PC-9 (cell line): Measurements from ENCODE around the gene CCDC87. TPM values are rescaled to one million over a fixed set of nuclear protein-coding genes. Genes with fewer than 3 reads are reported as not detected.
A peak's percentile ranks its signal among the peaks of the same experiment; 100 is the strongest.

Experiments used
- BruUV-seq: library from RNA; stranded (reverse); fragments of 400-500 nt; replicated peaks from 2 replicates; lab custom pipeline; 2021; lab: Mats Ljungman, UMichigan
- CTCF ChIA-PET: fragments of 300-600 bp; sonication (Branson Sonifier 250); formaldehyde crosslinking; loops from one replicate; lab custom pipeline; 2022; ENCODE audit warnings: antibody characterized with exemption; lab: Charles Lee
- POLR2A ChIA-PET: fragments of 300-600 bp; sonication (Branson Sonifier 250); formaldehyde crosslinking; loops from one replicate; lab custom pipeline; 2022; ENCODE audit warnings: antibody characterized with exemption; ENCODE audit not compliant: unreplicated experiment; lab: Charles Lee
- DNase-seq, 2 experiments: peaks; one replicate each; pipeline versions ENCODE4 v3.0.0 to v3.0.0-alpha.2; 2015 to 2022; ENCODE audit warnings: mixed read lengths in 1 of 2
- H2AFZ ChIP-seq: fragments of 200-600 bp; sonication (generic); 2 replicates; pipeline ENCODE4 v1.8.1; 2017; ENCODE audit warnings: antibody characterized with exemption
- H3F3A ChIP-seq: fragments of 200-600 bp; sonication (generic); 2 replicates; pipeline ENCODE4 v1.8.1; 2017; ENCODE audit warnings: antibody characterized with exemption, mild to moderate bottlenecking, low read depth; ENCODE audit not compliant: insufficient read depth
- H3K27ac ChIP-seq: fragments of 200-600 bp; sonication (generic); 2 replicates; pipeline ENCODE4 v1.6.1; 2016; ENCODE audit warnings: mixed run types
- H3K27me3 ChIP-seq: fragments of 200-600 bp; sonication (generic); 2 replicates; pipeline ENCODE4 v1.6.1; 2016; ENCODE audit warnings: low read depth, mixed run types; ENCODE audit not compliant: insufficient read depth
- H3K36me3 ChIP-seq: fragments of 200-600 bp; sonication (generic); 2 replicates; pipeline ENCODE4 v1.6.1; 2016; ENCODE audit warnings: low read depth, mixed run types
- H3K4me1 ChIP-seq: fragments of 200-600 bp; sonication (generic); replicated peaks from 2 replicates; pipeline ENCODE4 v1.6.1; 2016; ENCODE audit warnings: mixed run types; ENCODE audit not compliant: insufficient read depth
- H3K4me2 ChIP-seq: fragments of 200-600 bp; sonication (generic); 2 replicates; pipeline ENCODE4 v1.6.1; 2017; ENCODE audit warnings: mixed run types
- H3K4me3 ChIP-seq: fragments of 200-600 bp; sonication (generic); 2 replicates; pipeline ENCODE4 v1.6.1; 2016; ENCODE audit warnings: mixed run types
- H3K79me2 ChIP-seq: fragments of 200-600 bp; sonication (generic); 2 replicates; pipeline ENCODE4 v1.6.1; 2017; ENCODE audit warnings: low read depth, mixed run types
- H3K9me2 ChIP-seq: fragments of 200-600 bp; sonication (generic); 2 replicates; pipeline ENCODE4 v1.8.1; 2017; ENCODE audit warnings: mild to moderate bottlenecking; ENCODE audit not compliant: insufficient read depth
- H3K9me3 ChIP-seq: fragments of 200-600 bp; sonication (generic); 2 replicates; pipeline ENCODE4 v1.8.1; 2016; ENCODE audit warnings: low read depth; ENCODE audit not compliant: insufficient read depth
- H4K20me1 ChIP-seq: fragments of 200-600 bp; sonication (generic); 2 replicates; pipeline ENCODE4 v1.8.1; 2017; ENCODE audit not compliant: insufficient read depth
- CTCF ChIP-seq: fragments of 200-600 bp; sonication (generic); conservative IDR thresholded peaks from 2 replicates; pipeline ENCODE4 v1.6.1; 2017; ENCODE audit warnings: mixed run types, antibody characterized with exemption, mild to moderate bottlenecking, moderate library complexity
- EZH2 ChIP-seq: fragments of 200-600 bp; sonication (generic); IDR thresholded peaks from 2 replicates; pipeline ENCODE4 v1.8.0; 2017; ENCODE audit warnings: antibody characterized with exemption, low read depth
- intact Hi-C: fragments of 100-400 bp; cut with micrococcal nuclease; formaldehyde crosslinking; loops from one replicate; pipeline ENCODE4 v1.10.0; 2022; ENCODE audit not compliant: unreplicated experiment
- total RNA-seq: library from RNA; stranded (reverse); gene quantifications from 2 replicates; pipeline ENCODE4 v1.2.3, GENCODE V29; 2021

The CCDC87 gene
- total RNA-seq, 1 experiment from 2014 or later, result 1.0 TPM

DNA sequence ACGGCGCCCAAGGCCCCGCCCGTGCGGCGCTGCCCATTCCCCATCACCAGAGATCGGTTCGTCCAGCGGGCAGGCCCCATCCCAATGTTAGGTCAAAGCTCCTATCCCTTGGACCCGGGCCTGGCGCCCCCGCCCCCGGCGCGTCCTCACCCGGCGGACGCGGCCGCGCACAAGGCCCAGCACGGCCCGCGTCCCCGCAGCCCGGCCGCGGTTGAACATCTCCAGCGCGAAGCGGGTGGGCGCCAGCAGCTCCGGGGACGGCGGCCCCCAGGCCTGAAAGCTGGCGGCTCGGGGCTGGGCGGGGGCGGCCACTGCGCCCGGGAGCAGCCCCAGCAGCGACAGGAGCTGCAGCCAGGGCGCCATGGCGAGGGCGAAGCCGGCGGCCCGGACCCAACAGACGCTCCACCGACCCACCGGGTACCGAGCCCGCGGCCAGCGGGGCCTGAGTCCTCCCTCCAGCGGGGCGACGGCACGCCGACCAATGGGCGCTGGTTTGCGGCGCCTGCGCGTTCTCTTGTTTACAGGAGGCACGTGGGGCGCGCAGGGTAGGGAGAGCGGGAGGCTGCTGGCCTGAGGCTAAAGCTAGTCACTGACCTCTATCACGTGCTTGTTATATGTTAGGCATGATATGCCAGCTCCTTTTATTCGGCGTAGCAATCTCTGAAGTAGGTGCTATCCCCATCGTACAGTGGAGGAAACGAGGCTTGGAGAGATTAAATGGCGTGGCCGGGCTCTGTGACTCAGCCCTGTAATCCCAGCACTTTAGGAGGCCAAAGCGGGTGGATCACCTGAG is 24.5 kb downstream of the CCDC87 start, which contains the start of gene CTSF:
Gene CTSF (minus strand): TSS at position 483 of the 793 bp plus-strand sequence. CDS start 120 bp downstream, at position 363.
- no peak within 1 kb of the TSS for H3K27ac ChIP-seq
- POLR2A ChIA-PET, result interaction anchor here (0.5 to 0.9 kb wide), 4 partner anchors 22 to 279 kb away, joined by 3 to 9 read pairs (median 5); partner anchors contain the start of genes RBM14, YIF1A and ZDHHC24

GRCh38 chr11:66567787-66568123 is 25.1 kb downstream of the CCDC87 start:
- TSS peak; percentile 21 for BruUV-seq
- Histone ChIP-seq H3K9me2 (no peaks in the 10 kb centered on the region), H3K79me2 (no peaks in the 10 kb centered on the region), H3K27me3 (peaks cover 16% of the 10 kb centered on the region), H3K4me2 (peak overlapping the region; percentile 66), H3K4me3 (peak overlapping the region; percentile 56; the same call in 1 of the 2 replicates), H2AFZ (peak overlapping the region; percentile 64; the same call in 1 of the 2 replicates), H3K36me3 (no peaks in the 10 kb centered on the region), H4K20me1 (no peaks in the 10 kb centered on the region), H3F3A (no peaks in the 10 kb centered on the region), H3K27ac (no peak overlapping the region), H3K4me1 (peaks cover 5% of the 10 kb centered on the region; the same call in 1 of the 2 replicates), H3K9me3 (no peaks in the 10 kb centered on the region)
- intact Hi-C loops, result loop anchor here (2.0 kb wide), 1 partner anchor 21 kb away; the partner anchor contains the start of genes ACTN3 and ZDHHC24
- ChIA-PET CTCF (no interaction called here), POLR2A (no interaction called here)
- no peak for DNase-seq
- no peak for TF ChIP-seq CTCF

More for the DNA sequence above, 24.5 kb downstream of the CCDC87 start, which contains the start of gene CTSF:
- no TSS peak for BruUV-seq
- TF ChIP-seq CTCF, result no peak
- TF ChIP-seq EZH2, result no peak
- Histone ChIP-seq H3K9me3 (no peaks in the 10 kb centered on the region), H3K4me1 (peaks cover 5% of the 10 kb centered on the region; the same call in 1 of the 2 replicates), H4K20me1 (no peaks in the 10 kb centered on the region), H3K79me2 (no peaks in the 10 kb centered on the region), H3K27me3 (peaks cover 21% of the 10 kb centered on the region), H3K4me2 (peak within 1 kb of the TSS; percentile 66), H2AFZ (peak within 1 kb of the TSS; percentile 64), H3K36me3 (no peaks in the 10 kb centered on the region), H3K9me2 (no peaks in the 10 kb centered on the region), H3F3A (no peaks in the 10 kb centered on the region), H3K4me3 (peak within 1 kb of the TSS; percentile 56; the same call in 1 of the 2 replicates)
- CTCF ChIA-PET, result no interaction called here
- DNase-seq, result peak; percentile 61 to 84
- intact Hi-C loops, result loop anchor here (2.0 kb wide), 1 partner anchor 22 kb away; the partner anchor contains the start of genes ACTN3 and ZDHHC24

GRCh38 chr11:66566221-66566620 is 26.6 kb downstream of the CCDC87 start:
- no peaks in the 10 kb centered on the region for H3F3A ChIP-seq
- BruUV-seq, result no TSS peak
- no peaks in the 10 kb centered on the region for H3K9me3 ChIP-seq
- no peak overlapping the region for H2AFZ ChIP-seq
- ChIA-PET CTCF (no interaction called here), POLR2A (interaction anchor here (0.7 kb wide), 1 partner anchor 11 kb away, joined by 9 read pairs; no protein-coding TSS in a partner anchor)
- no peak overlapping the region for H3K4me2 ChIP-seq
- no peaks in the 10 kb centered on the region for H3K9me2 ChIP-seq
- no peak for DNase-seq
- H3K4me1 ChIP-seq, result peaks cover 5% of the 10 kb centered on the region; the same call in 1 of the 2 replicates
- H3K27me3 ChIP-seq, result peaks cover 15% of the 10 kb centered on the region; the same call in 1 of the 2 replicates
- H3K4me3 ChIP-seq, result no peak overlapping the region
- TF ChIP-seq CTCF (no peak), EZH2 (no peak)
- H3K36me3 ChIP-seq, result no peaks in the 10 kb centered on the region
- intact Hi-C loops, result no loop called here
- no peak overlapping the region for H3K27ac ChIP-seq
- no peaks in the 10 kb centered on the region for H4K20me1 ChIP-seq
- H3K79me2 ChIP-seq, result no peaks in the 10 kb centered on the region
